Measurements from ENCODE around the gene BTRC. TPM values are rescaled to one million over a fixed set of nuclear protein-coding genes. Genes with fewer than 3 reads are reported as not detected.
"Not testable (repeated sequence)": the region's sequence is repeated elsewhere in the genome, so short reads cannot be mapped to it uniquely, and the experiment has no call there.

Gene BTRC
- total RNA-seq, 1 experiment from 2014 or later = 13.0 TPM

- H3K36me3 ChIP-seq (replicated peaks; ENCODE audit: control insufficient read depth, insufficient read depth, low read length) = no peaks in the 10 kb centered on the region
- no peaks in the 10 kb centered on the region for H3K27me3 ChIP-seq (ENCODE audit: control insufficient read depth, insufficient read depth, low read length)
- H3K4me3 ChIP-seq (ENCODE audit: insufficient read depth, low read depth, low read length) = no peak overlapping the region
- no peak for DNase-seq
Observed at GRCh38 chr10:101358706-101359300, 4.8 kb downstream of the BTRC start.

GRCh38 chr10:101360090-101360489 lies 6.1 kb downstream of the BTRC start:
- not testable (repeated sequence) for H3K4me3 ChIP-seq (ENCODE audit: insufficient read depth, low read depth, low read length); H3K27me3 ChIP-seq (ENCODE audit: control insufficient read depth, insufficient read depth, low read length); DNase-seq; H3K36me3 ChIP-seq (replicated peaks; ENCODE audit: control insufficient read depth, insufficient read depth, low read length)

DNA sequence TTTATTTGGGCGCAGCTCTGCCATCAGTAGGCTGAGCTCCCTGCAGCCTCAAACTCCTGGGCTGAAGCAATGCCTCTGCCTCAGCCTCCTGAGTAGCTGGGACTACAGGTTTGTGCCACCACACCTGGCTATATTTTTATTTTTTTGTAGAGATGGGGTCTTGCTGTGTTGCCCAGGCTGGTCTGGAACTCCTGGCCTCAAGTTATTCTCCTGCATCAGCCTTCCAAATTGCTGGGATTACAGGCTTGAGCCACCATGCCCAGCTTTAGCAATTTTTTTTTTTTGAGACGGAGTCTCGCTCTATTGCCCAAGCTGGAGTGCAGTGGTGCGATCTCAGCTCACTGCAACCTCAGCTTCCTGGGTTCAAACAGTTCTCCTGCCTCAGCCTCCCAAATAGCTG lies 6.9 kb downstream of the BTRC start:
- not testable (repeated sequence) for H3K4me3 ChIP-seq (ENCODE audit: insufficient read depth, low read depth, low read length); H3K36me3 ChIP-seq (replicated peaks; ENCODE audit: control insufficient read depth, insufficient read depth, low read length); H3K27me3 ChIP-seq (ENCODE audit: control insufficient read depth, insufficient read depth, low read length); DNase-seq

GRCh38 chr10:101363850-101364400 lies 10.0 kb downstream of the BTRC start:
- Histone ChIP-seq H3K36me3 (replicated peaks; ENCODE audit: control insufficient read depth, insufficient read depth, low read length) (no peaks in the 10 kb centered on the region), H3K4me3 (ENCODE audit: insufficient read depth, low read depth, low read length) (no peak overlapping the region), H3K27me3 (ENCODE audit: control insufficient read depth, insufficient read depth, low read length) (no peaks in the 10 kb centered on the region)
- no peak for DNase-seq

DNA sequence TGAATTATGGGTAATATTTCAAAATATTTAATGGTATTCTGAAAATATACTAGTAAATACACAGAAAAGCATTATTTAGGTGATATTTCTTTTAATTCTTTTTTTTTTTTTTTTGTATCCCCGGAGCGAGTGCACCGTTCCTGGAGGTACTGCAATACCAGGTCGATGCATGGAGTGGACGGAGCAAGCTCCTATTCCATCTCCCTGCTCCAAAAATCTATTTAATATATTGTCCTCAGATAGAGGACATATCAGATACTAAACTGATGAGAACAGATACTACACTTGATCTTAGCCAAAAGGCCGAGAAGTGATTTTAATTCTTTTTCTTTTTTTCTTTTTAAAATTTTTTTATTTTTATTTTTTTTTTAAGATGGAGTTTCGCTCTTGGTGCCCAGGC lies 10.8 kb downstream of the BTRC start:
- no peaks in the 10 kb centered on the region for H3K27me3 ChIP-seq (ENCODE audit: control insufficient read depth, insufficient read depth, low read length)
- no peak for DNase-seq

DNA sequence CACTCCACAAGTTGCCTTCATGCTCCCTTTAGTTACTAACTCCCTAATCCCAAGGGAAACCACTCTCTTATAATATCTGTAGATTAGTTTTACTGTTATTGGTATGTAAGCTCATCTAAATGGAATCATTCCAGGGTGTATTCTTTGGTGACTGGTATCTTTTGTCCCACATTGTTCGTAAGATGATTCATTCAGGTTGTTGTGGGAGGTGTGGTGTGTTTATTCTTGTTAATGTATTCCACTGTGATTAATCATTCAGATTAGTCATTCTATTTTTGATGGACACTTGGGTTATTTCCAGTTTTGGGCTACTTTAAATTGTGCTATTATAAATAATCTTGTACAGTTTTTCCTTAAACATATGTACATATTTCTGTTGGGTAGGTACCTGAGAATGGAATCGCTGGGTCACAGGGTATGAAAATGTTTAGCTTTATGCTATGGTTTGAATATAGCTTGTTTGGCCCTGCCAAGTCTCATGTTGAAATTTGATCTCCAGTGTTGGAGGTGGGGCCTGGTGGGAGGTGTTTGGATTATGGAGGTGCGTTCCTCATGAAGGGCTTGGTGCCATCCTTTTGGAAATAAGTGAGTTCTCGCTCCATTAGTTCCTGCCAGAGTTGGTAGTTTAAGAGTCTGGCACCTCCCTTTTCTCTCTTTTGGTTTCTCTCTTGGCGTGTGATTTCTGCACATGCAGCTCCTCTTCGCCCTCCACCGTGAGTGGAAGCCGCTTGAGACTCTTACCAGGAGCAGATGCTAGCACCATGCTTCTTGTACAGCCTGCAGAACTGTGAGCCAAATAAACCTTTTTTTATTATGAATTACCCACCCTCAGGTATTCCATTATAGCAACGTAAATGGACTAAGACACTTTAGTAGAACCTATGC lies 13.8 kb downstream of the BTRC start:
- no peaks in the 10 kb centered on the region for H3K36me3 ChIP-seq (replicated peaks; ENCODE audit: control insufficient read depth, insufficient read depth, low read length)
- no peak for DNase-seq
- H3K4me3 ChIP-seq (ENCODE audit: insufficient read depth, low read depth, low read length) = no peak overlapping the region
- no peaks in the 10 kb centered on the region for H3K27me3 ChIP-seq (ENCODE audit: control insufficient read depth, insufficient read depth, low read length)

More for the DNA sequence above, 10.8 kb downstream of the BTRC start:
- H3K36me3 ChIP-seq (replicated peaks; ENCODE audit: control insufficient read depth, insufficient read depth, low read length) = no peaks in the 10 kb centered on the region
- no peak overlapping the region for H3K4me3 ChIP-seq (ENCODE audit: insufficient read depth, low read depth, low read length)

DNA sequence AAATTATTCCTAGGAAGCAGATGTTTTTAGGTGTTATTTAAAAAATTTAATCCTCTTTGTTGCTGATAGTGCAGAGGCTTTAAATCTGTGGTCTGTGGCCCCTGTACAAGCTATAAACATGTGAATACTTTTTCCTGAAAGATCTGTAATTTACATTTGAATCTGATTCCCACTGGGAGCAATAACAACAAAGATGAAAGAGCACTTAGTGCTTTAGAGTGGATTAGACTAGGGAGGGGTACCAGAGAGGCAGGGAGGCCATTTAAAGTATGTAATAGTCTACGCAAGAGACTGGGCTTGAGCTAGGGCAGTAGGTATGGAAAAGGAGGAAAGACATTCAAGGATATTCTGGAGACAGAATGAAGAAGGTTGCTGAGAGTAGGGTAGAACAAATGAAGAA lies 19.1 kb downstream of the BTRC start:
- DNase-seq = no peak
- Histone ChIP-seq H3K36me3 (replicated peaks; ENCODE audit: control insufficient read depth, insufficient read depth, low read length) (no peaks in the 10 kb centered on the region), H3K4me3 (ENCODE audit: insufficient read depth, low read depth, low read length) (no peak overlapping the region), H3K27me3 (ENCODE audit: control insufficient read depth, insufficient read depth, low read length) (no peaks in the 10 kb centered on the region)

GRCh38 chr10:101373993-101374392 lies 20.0 kb downstream of the BTRC start:
- H3K4me3 ChIP-seq (ENCODE audit: insufficient read depth, low read depth, low read length); DNase-seq; H3K27me3 ChIP-seq (ENCODE audit: control insufficient read depth, insufficient read depth, low read length); H3K36me3 ChIP-seq (replicated peaks; ENCODE audit: control insufficient read depth, insufficient read depth, low read length): not testable (repeated sequence)

- no peak for DNase-seq
- Histone ChIP-seq H3K27me3 (ENCODE audit: control insufficient read depth, insufficient read depth, low read length) (no peaks in the 10 kb centered on the region), H3K36me3 (replicated peaks; ENCODE audit: control insufficient read depth, insufficient read depth, low read length) (no peaks in the 10 kb centered on the region), H3K4me3 (ENCODE audit: insufficient read depth, low read depth, low read length) (no peak overlapping the region)
Observed at GRCh38 chr10:101375076-101375475, 21.1 kb downstream of the BTRC start.

DNA sequence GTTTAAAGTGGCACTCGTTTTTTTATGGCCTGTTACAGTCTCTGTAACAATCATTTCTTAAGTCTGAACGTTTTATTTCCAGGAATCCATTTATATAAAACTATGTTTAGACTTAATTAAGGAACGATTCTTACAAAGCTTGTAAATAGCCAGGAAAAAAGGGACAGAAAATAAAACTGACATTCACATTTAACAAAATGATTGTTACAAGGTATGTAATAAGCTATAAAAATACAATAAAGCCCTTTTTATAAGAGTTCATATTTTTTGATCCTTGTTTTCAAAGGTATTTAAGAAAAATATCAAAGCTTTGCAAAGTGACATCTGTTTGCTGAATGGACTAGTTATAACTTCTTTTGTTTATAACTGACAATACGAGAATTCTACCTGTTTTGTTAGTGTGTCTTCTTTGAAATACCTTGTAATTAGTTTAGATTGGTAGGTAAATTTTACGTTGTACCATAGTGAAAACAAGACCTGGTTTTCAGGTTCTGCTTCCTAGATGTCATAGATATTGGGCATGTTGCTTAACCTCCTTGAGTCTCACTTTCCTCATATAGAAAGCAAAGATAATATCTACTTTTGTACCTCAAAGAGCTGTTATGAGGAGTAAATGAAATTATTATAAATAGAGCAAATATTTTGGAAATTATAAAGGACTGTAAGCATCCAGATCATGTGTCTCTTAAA lies 25.8 kb downstream of the BTRC start:
- Histone ChIP-seq H3K27me3 (ENCODE audit: control insufficient read depth, insufficient read depth, low read length) (no peaks in the 10 kb centered on the region), H3K36me3 (replicated peaks; ENCODE audit: control insufficient read depth, insufficient read depth, low read length) (no peaks in the 10 kb centered on the region), H3K4me3 (ENCODE audit: insufficient read depth, low read depth, low read length) (no peak overlapping the region)
- DNase-seq = no peak

GRCh38 chr10:101380353-101381017 lies 26.5 kb downstream of the BTRC start:
- DNase-seq = no peak
- no peaks in the 10 kb centered on the region for H3K36me3 ChIP-seq (replicated peaks; ENCODE audit: control insufficient read depth, insufficient read depth, low read length)
- H3K4me3 ChIP-seq (ENCODE audit: insufficient read depth, low read depth, low read length) = no peak overlapping the region

GRCh38 chr10:101385866-101386658 lies 32.1 kb downstream of the BTRC start:
- Histone ChIP-seq H3K4me3 (ENCODE audit: insufficient read depth, low read depth, low read length) (no peak overlapping the region), H3K36me3 (replicated peaks; ENCODE audit: control insufficient read depth, insufficient read depth, low read length) (no peaks in the 10 kb centered on the region), H3K27me3 (ENCODE audit: control insufficient read depth, insufficient read depth, low read length) (no peaks in the 10 kb centered on the region)
- DNase-seq = no peak

More at GRCh38 chr10:101380353-101381017, 26.5 kb downstream of the BTRC start:
- no peaks in the 10 kb centered on the region for H3K27me3 ChIP-seq (ENCODE audit: control insufficient read depth, insufficient read depth, low read length)

GRCh38 chr10:101386659-101387259 lies 32.8 kb downstream of the BTRC start:
- Histone ChIP-seq H3K4me3 (ENCODE audit: insufficient read depth, low read depth, low read length) (no peak overlapping the region), H3K27me3 (ENCODE audit: control insufficient read depth, insufficient read depth, low read length) (no peaks in the 10 kb centered on the region), H3K36me3 (replicated peaks; ENCODE audit: control insufficient read depth, insufficient read depth, low read length) (no peaks in the 10 kb centered on the region)
- DNase-seq = no peak
